Measurements from ENCODE around the gene ARL15. TPM values are rescaled to one million over a fixed set of nuclear protein-coding genes. Genes with fewer than 3 reads are reported as not detected.

The ARL15 gene
- polyA plus RNA-seq, 1 of the 3 experiments (the other 2 are of a cell fraction), result 6.4 TPM

- DNase-seq, result no peak
- WGBS (ENCODE audit: low lambda C conversion rate), result 100% methylated on average over 1 of the region's 1 CpG
- Histone ChIP-seq H3K4me1 (ENCODE audit: control insufficient read depth in 1 of 2, insufficient read depth in 2 of 2, low read depth in 1 of 2, low read length in 1 of 2) (peaks cover 0 to 6% of the 10 kb centered on the region in 2 experiments; a peak in 1 of 4 replicates), H3K9me3 (no peaks in the 10 kb centered on the region), H3K4me3 (ENCODE audit: low read depth in 2 of 2, low read length in 1 of 2) (no peak overlapping the region), H3K9ac (no peak overlapping the region), H2AFZ (ENCODE audit: low read depth) (no peak overlapping the region), H3K4me2 (no peak overlapping the region), H3K9me2 (no peaks in the 10 kb centered on the region; the same call in 1 of the 2 replicates), H3F3A (replicated peaks; ENCODE audit: insufficient read depth) (peaks cover 8% of the 10 kb centered on the region), H3K27me3 (ENCODE audit: insufficient read depth) (no peaks in the 10 kb centered on the region), H3K27ac (ENCODE audit: low read depth in 2 of 2, low read length in 1 of 2) (no peak overlapping the region), H4K20me1 (ENCODE audit: insufficient read depth) (no peaks in the 10 kb centered on the region), H3K36me3 (replicated peaks in 1 of 2; ENCODE audit: control insufficient read depth in 1 of 2, insufficient read depth in 2 of 2, low read length in 1 of 2) (no peaks in the 10 kb centered on the region), H3K79me2 (ENCODE audit: insufficient read depth) (no peaks in the 10 kb centered on the region)
- ChIA-PET CTCF (no interaction called here), POLR2A (no interaction called here)
- TF ChIP-seq GABPA (IDR thresholded peaks at IDR 0.05; ENCODE audit: low read depth) (no peak), NFIC (IDR thresholded peaks at IDR 0.05; ENCODE audit: borderline replicate concordance) (peak; percentile 33; the same call in 1 of the 2 replicates)
These were observed 366.4 kb downstream of the ARL15 start for GRCh38 chr5:53943938-53944337.

- POLR2A ChIA-PET, result no interaction called here
- H4K20me1 ChIP-seq (ENCODE audit: insufficient read depth), result no peaks in the 10 kb centered on the region
- CTCF ChIA-PET, result no interaction called here
These were observed 367.6 kb downstream of the ARL15 start for GRCh38 chr5:53942724-53943123.

More at GRCh38 chr5:53942724-53943123, 367.6 kb downstream of the ARL15 start:
- Histone ChIP-seq H3K4me2 (no peak overlapping the region), H3K9ac (no peak overlapping the region), H3K4me1 (ENCODE audit: control insufficient read depth in 1 of 2, insufficient read depth in 2 of 2, low read depth in 1 of 2, low read length in 1 of 2) (peaks cover 0 to 6% of the 10 kb centered on the region in 2 experiments; a peak in 1 of 4 replicates), H3K36me3 (replicated peaks in 1 of 2; ENCODE audit: control insufficient read depth in 1 of 2, insufficient read depth in 2 of 2, low read length in 1 of 2) (no peaks in the 10 kb centered on the region), H3K27ac (ENCODE audit: low read depth in 2 of 2, low read length in 1 of 2) (no peak overlapping the region), H3K9me2 (no peaks in the 10 kb centered on the region; the same call in 1 of the 2 replicates), H3K9me3 (no peaks in the 10 kb centered on the region), H3F3A (replicated peaks; ENCODE audit: insufficient read depth) (peaks cover 8% of the 10 kb centered on the region), H2AFZ (ENCODE audit: low read depth) (no peak overlapping the region), H3K27me3 (ENCODE audit: insufficient read depth) (no peaks in the 10 kb centered on the region), H3K79me2 (ENCODE audit: insufficient read depth) (no peaks in the 10 kb centered on the region), H3K4me3 (ENCODE audit: low read depth in 2 of 2, low read length in 1 of 2) (no peak overlapping the region)
- TF ChIP-seq YY1 (IDR thresholded peaks at IDR 0.05; ENCODE audit: low read depth) (no peak), EZH2phosphoT487 (IDR thresholded peaks at IDR 0.05; ENCODE audit: borderline replicate concordance, low read depth) (no peak), GATA2 (CRISPR knock-in tag; IDR thresholded peaks at IDR 0.05) (no peak), NRF1 (IDR thresholded peaks at IDR 0.05; ENCODE audit: low read depth, low read length) (no peak), POLR2AphosphoS5 (IDR thresholded peaks at IDR 0.05; ENCODE audit: low read depth, low read length) (no peak), USF1 (IDR thresholded peaks at IDR 0.05; ENCODE audit: borderline replicate concordance, low read depth) (no peak), CHD2 (IDR thresholded peaks at IDR 0.05; ENCODE audit: low read length, partially characterized antibody) (no peak), TAF1 (IDR thresholded peaks at IDR 0.05; ENCODE audit: borderline replicate concordance, low read depth, low read length) (no peak), FOXM1 (IDR thresholded peaks at IDR 0.05; ENCODE audit: low read depth) (no peak), TCF12 (IDR thresholded peaks at IDR 0.05) (no peak), SIN3A (IDR thresholded peaks at IDR 0.05; ENCODE audit: borderline replicate concordance, low read depth, low read length) (no peak), GABPA (IDR thresholded peaks at IDR 0.05; ENCODE audit: low read depth) (no peak), RFX5 (IDR thresholded peaks at IDR 0.05; ENCODE audit: low read length) (no peak), NFIC (IDR thresholded peaks at IDR 0.05; ENCODE audit: borderline replicate concordance) (no peak), MXI1 (IDR thresholded peaks at IDR 0.05; ENCODE audit: low read depth, low read length) (no peak)
- TF ChIP-seq, protein P1, sequence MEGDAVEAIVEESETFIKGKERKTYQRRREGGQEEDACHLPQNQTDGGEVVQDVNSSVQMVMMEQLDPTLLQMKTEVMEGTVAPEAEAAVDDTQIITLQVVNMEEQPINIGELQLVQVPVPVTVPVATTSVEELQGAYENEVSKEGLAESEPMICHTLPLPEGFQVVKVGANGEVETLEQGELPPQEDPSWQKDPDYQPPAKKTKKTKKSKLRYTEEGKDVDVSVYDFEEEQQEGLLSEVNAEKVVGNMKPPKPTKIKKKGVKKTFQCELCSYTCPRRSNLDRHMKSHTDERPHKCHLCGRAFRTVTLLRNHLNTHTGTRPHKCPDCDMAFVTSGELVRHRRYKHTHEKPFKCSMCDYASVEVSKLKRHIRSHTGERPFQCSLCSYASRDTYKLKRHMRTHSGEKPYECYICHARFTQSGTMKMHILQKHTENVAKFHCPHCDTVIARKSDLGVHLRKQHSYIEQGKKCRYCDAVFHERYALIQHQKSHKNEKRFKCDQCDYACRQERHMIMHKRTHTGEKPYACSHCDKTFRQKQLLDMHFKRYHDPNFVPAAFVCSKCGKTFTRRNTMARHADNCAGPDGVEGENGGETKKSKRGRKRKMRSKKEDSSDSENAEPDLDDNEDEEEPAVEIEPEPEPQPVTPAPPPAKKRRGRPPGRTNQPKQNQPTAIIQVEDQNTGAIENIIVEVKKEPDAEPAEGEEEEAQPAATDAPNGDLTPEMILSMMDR (IDR thresholded peaks at IDR 0.05), result no peak
- TF ChIP-seq, protein P2, sequence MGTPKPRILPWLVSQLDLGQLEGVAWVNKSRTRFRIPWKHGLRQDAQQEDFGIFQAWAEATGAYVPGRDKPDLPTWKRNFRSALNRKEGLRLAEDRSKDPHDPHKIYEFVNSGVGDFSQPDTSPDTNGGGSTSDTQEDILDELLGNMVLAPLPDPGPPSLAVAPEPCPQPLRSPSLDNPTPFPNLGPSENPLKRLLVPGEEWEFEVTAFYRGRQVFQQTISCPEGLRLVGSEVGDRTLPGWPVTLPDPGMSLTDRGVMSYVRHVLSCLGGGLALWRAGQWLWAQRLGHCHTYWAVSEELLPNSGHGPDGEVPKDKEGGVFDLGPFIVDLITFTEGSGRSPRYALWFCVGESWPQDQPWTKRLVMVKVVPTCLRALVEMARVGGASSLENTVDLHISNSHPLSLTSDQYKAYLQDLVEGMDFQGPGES (IDR thresholded peaks at IDR 0.05; ENCODE audit: low read depth, low read length), result no peak
- TF ChIP-seq, protein P3, sequence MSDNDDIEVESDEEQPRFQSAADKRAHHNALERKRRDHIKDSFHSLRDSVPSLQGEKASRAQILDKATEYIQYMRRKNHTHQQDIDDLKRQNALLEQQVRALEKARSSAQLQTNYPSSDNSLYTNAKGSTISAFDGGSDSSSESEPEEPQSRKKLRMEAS (IDR thresholded peaks at IDR 0.05; ENCODE audit: low read depth), result no peak
- TF ChIP-seq, protein P4, sequence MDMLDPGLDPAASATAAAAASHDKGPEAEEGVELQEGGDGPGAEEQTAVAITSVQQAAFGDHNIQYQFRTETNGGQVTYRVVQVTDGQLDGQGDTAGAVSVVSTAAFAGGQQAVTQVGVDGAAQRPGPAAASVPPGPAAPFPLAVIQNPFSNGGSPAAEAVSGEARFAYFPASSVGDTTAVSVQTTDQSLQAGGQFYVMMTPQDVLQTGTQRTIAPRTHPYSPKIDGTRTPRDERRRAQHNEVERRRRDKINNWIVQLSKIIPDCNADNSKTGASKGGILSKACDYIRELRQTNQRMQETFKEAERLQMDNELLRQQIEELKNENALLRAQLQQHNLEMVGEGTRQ (IDR thresholded peaks at IDR 0.05; ENCODE audit: borderline replicate concordance, low read depth, low read length), result no peak
- WGBS (ENCODE audit: low lambda C conversion rate), result 89% methylated on average over 6 of the region's 6 CpGs
- no peak for DNase-seq

Data from SK-N-SH (cell line).